T-helper 2 cell treated with Interferon-gamma antibody and Interleukin-4, amounts not matched to agents 5 μg/mL and 100 μg/mL, for 36 hours (primary cell): ENCODE results near the gene PPAT.
A peak's percentile ranks its signal among the peaks of the same experiment; 100 is the strongest.

Source experiments
- DNase-seq: peaks from one replicate; pipeline ENCODE4 v3.0.0; 2021; ENCODE audit warnings: low spot score
- H3K27ac Mint-ChIP-seq: one replicate; pipeline ENCODE4 v1.8.0; 2021; ENCODE audit warnings: mild to moderate bottlenecking, mixed read lengths
- H3K27me3 Mint-ChIP-seq: one replicate; pipeline ENCODE4 v1.8.0; 2021; ENCODE audit warnings: low read depth, mixed read lengths
- H3K36me3 Mint-ChIP-seq: one replicate; pipeline ENCODE4 v1.8.0; 2021; ENCODE audit warnings: low read depth, mixed read lengths
- H3K4me1 Mint-ChIP-seq: one replicate; pipeline ENCODE4 v1.8.0; 2021; ENCODE audit warnings: low read depth, mixed read lengths
- H3K4me3 Mint-ChIP-seq: one replicate; pipeline ENCODE4 v1.8.0; 2022; ENCODE audit warnings: mild to moderate bottlenecking, moderate library complexity, mixed read lengths
- H3K9me3 Mint-ChIP-seq: one replicate; pipeline ENCODE4 v1.8.0; 2021; ENCODE audit warnings: mixed read lengths

PPAT gene

GRCh38 chr4:56424176-56424575 lies 11.2 kb downstream of the PPAT start:
- peaks cover 7% of the 10 kb centered on the region for H3K36me3 Mint-ChIP-seq
- peaks cover 12% of the 10 kb centered on the region for H3K4me1 Mint-ChIP-seq
- no peak for DNase-seq

DNA sequence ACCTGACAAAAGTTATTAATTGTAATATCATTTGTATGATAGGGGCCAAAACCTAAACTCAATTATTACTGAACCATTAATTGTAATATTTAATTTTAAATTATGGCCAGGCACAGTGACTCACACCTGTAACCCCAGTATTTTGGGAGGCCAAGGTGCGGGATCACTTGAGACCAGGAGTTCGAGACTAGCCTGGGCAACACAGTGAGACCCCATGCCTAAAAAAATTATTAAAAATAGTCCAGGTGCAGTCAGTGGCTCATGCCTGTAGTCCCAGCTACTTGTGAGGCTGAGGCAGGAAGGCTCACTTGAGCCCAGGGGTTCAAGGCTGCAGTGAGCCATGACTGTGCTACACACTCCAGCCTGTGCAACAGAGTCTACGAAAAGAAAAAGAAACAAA lies 18.0 kb downstream of the PPAT start:
- Mint-ChIP-seq H3K27me3 (no peaks in the 10 kb centered on the region), H3K36me3 (no peaks in the 10 kb centered on the region), H3K9me3 (no peaks in the 10 kb centered on the region), H3K4me3 (no peak overlapping the region), H3K4me1 (peaks cover 5% of the 10 kb centered on the region), H3K27ac (no peak overlapping the region)
- no peak for DNase-seq

More at GRCh38 chr4:56424176-56424575, 11.2 kb downstream of the PPAT start:
- Mint-ChIP-seq H3K27ac (no peak overlapping the region), H3K4me3 (no peak overlapping the region), H3K27me3 (no peaks in the 10 kb centered on the region), H3K9me3 (peaks cover 4% of the 10 kb centered on the region)

DNA sequence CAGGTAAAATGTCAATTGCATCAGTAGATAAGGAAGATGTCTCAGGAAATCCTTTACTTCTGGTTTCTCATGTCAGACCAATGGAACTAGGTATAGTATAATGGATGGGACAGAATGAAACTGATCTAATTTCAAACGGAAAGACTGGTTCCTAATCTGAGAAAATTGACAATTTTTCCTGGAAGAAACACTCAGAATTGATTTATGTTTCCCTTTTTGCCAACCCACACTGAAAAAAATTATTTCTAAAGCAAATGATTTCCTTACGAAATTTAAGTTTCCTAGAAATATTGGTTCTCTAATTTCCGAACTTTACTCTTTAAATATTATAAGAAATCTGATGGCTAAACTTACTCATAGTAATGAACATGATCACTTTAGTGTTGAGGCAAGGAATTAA lies 19.1 kb downstream of the PPAT start:
- no peak overlapping the region for H3K4me3 Mint-ChIP-seq
- peaks cover 8% of the 10 kb centered on the region for H3K4me1 Mint-ChIP-seq
- no peaks in the 10 kb centered on the region for H3K27me3 Mint-ChIP-seq
- no peaks in the 10 kb centered on the region for H3K9me3 Mint-ChIP-seq
- DNase-seq = no peak
- no peak overlapping the region for H3K27ac Mint-ChIP-seq
- H3K36me3 Mint-ChIP-seq = no peaks in the 10 kb centered on the region

DNA sequence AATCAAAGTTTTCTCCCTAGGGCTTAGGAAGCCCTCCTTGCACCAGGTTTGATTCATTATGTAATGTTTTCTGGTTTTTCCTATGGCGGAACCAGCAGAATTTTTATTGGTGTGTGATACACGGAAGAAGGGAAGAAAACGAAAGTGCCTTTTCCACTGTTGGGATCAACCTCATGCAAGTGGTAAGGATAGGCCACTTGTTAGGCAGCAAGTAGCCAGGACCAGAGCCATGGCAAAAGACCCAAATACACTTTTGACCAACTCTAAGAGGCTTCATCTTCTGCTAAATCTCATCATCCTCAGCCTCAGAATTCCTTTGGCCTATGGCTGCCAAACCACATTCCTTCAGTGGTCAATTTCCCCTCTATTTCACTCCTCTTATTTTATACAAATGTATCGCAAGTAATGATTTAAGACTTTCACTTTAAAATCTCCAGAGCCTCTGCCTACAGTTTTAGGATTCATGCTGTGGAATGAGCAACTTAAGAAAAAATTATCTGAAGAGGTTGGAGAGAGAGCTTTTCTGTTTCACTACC lies 21.2 kb downstream of the PPAT start:
- H3K27me3 Mint-ChIP-seq = no peaks in the 10 kb centered on the region
- H3K4me3 Mint-ChIP-seq = no peak overlapping the region
- peaks cover 19% of the 10 kb centered on the region for H3K4me1 Mint-ChIP-seq
- no peaks in the 10 kb centered on the region for H3K36me3 Mint-ChIP-seq
- no peak overlapping the region for H3K27ac Mint-ChIP-seq
- no peak for DNase-seq
- H3K9me3 Mint-ChIP-seq = no peaks in the 10 kb centered on the region

DNA sequence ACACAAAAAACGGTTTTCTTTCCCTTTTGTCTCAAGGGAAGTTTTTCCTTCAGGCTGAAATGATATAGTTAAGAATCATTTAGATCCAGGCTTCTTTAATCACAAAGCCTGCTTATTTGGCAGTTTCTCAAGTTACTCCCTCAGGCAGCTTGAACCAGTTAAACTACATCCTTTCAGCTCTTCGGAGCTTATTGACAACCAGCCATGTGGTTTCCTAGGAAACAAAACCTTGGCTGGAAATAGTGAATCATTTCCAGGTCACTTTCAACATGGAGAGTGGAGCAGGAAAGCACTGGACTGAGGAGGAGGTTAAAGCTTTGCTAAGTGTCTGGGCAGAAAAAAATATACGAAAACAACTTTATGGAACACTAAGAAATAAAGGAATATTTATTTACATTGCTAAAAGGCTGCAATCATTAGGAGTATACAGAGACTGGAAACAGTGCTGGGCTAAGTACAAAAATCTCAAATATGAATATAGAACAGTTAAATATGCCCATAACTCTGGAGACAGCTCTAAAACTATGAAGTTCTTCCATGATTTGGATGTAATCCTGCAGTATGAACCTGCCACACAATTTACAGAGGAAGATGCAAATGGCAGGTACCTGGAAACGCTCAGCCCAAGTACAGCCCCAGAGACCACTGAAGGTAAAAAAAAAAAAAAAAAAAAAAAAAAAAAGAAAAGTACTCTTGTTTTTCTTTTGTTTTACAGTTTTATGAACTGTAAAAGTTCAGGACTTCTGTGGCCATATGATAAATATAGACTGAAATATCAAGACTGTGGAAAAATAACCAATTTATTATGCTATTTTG lies 25.0 kb downstream of the PPAT start:
- DNase-seq = peak; percentile 28

DNA sequence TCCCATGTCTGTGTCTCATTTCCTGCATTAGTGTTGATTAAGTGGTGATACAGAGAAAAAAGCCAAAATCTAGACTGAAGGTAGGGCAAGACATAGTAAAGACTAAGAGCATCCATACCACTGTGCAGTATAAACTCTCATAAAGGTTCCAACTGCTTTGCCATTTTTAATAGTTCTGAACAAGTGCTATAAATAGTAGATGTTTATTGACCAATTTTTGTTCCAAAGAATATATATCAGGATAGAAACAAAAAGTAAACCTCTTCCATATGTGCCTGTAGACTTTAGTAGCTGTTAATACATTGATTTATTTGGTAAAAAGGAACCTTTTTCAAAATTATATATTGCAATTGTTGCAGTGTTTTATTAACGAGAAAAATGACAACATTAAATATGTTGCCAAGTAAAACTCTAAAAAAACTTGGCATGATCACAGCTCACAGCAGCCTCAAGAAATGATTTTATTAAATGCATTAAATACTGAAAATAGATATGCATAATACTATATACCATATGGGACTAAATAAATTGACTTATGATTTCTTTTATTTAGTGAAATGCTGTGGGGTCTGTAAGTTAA lies 25.8 kb downstream of the PPAT start:
- Mint-ChIP-seq H3K4me1 (peaks cover 19% of the 10 kb centered on the region), H3K4me3 (no peak overlapping the region), H3K27me3 (no peaks in the 10 kb centered on the region), H3K36me3 (peaks cover 12% of the 10 kb centered on the region), H3K27ac (no peak overlapping the region), H3K9me3 (no peaks in the 10 kb centered on the region)
- no peak for DNase-seq

More for the DNA sequence above, 25.0 kb downstream of the PPAT start:
- Mint-ChIP-seq H3K36me3 (peaks cover 12% of the 10 kb centered on the region), H3K9me3 (no peaks in the 10 kb centered on the region), H3K4me1 (peaks cover 19% of the 10 kb centered on the region), H3K4me3 (no peak overlapping the region), H3K27ac (no peak overlapping the region), H3K27me3 (no peaks in the 10 kb centered on the region)

DNA sequence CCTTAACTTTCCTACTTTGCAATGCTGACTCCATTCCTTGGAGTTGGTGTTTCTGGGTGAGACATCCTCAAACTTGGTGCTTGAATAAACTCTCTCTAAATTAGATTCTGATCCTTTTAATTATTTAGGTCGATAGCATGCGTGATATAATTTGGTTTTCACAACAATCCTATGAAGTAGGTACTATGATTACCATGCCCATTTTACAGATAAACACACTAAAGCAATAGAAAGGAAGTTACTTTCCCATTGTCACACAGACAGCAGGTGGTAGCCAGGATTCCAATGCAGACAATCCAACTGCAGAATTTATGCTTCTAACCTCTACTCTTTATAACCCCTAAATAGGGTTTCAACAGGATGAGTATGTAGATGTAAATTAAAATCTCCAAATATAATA lies 26.4 kb downstream of the PPAT start:
- Mint-ChIP-seq H3K36me3 (peaks cover 12% of the 10 kb centered on the region), H3K27me3 (no peaks in the 10 kb centered on the region), H3K9me3 (no peaks in the 10 kb centered on the region), H3K4me3 (no peak overlapping the region), H3K27ac (no peak overlapping the region), H3K4me1 (peaks cover 19% of the 10 kb centered on the region)
- DNase-seq = no peak

DNA sequence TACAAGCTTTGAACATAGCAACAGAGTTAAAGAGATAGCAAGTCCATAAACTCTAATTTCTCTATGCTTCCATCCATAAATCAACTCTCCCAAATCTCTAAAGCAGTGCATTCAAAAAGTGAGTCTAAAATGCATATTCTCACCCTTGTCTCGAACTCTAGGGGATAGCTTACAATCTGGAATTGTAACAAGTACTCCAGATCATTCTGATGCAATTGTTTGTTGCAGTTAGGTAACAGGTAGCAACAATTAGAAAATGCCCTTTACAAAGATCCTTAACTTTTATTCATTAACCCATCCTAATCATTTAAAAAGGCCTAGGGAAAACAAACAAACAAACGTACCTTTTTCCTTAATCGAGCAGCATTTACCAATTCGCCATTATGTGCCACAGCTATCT lies 29.3 kb downstream of the PPAT start:
- H3K4me1 Mint-ChIP-seq = peaks cover 16% of the 10 kb centered on the region
- H3K36me3 Mint-ChIP-seq = peaks cover 14% of the 10 kb centered on the region
- H3K27ac Mint-ChIP-seq = no peak overlapping the region
- no peak overlapping the region for H3K4me3 Mint-ChIP-seq
- no peak for DNase-seq
- H3K27me3 Mint-ChIP-seq = no peaks in the 10 kb centered on the region
- no peaks in the 10 kb centered on the region for H3K9me3 Mint-ChIP-seq

- H3K27me3 Mint-ChIP-seq = no peaks in the 10 kb centered on the region
- H3K36me3 Mint-ChIP-seq = peaks cover 19% of the 10 kb centered on the region
- DNase-seq = no peak
- no peaks in the 10 kb centered on the region for H3K9me3 Mint-ChIP-seq
- peaks cover 9% of the 10 kb centered on the region for H3K4me1 Mint-ChIP-seq
- H3K4me3 Mint-ChIP-seq = no peak overlapping the region
- H3K27ac Mint-ChIP-seq = no peak overlapping the region
Observed at GRCh38 chr4:56405016-56405415, 30.4 kb downstream of the PPAT start.

DNA sequence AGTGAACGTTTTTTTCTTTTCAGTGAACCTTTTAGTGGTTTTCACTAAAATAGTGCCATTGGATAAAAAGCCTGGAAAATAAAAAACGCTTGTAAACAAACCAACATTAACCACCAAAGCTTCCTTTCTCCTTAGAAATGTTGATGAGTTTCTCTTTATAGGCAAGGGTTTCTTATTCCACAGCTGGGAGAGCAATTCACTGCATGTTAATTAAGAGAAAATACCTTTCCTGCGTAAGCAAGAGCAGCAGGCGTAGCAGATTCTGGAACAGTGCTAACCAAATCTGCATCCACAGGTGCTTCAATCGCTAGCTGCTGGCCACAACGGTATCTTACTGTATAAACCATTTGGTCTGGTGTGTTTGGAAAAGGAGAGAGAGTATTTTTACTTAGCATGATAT lies 34.9 kb downstream of the PPAT start:
- no peak for DNase-seq
- Mint-ChIP-seq H3K4me3 (no peak overlapping the region), H3K4me1 (no peaks in the 10 kb centered on the region), H3K27me3 (no peaks in the 10 kb centered on the region), H3K9me3 (no peaks in the 10 kb centered on the region), H3K27ac (no peak overlapping the region), H3K36me3 (peaks cover 16% of the 10 kb centered on the region)

- Mint-ChIP-seq H3K9me3 (no peaks in the 10 kb centered on the region), H3K4me3 (no peak overlapping the region), H3K4me1 (peaks cover 19% of the 10 kb centered on the region), H3K36me3 (peaks cover 11% of the 10 kb centered on the region), H3K27me3 (no peaks in the 10 kb centered on the region), H3K27ac (no peak overlapping the region)
- DNase-seq = no peak
Observed at GRCh38 chr4:56391270-56391669, 44.1 kb downstream of the PPAT start.

DNA sequence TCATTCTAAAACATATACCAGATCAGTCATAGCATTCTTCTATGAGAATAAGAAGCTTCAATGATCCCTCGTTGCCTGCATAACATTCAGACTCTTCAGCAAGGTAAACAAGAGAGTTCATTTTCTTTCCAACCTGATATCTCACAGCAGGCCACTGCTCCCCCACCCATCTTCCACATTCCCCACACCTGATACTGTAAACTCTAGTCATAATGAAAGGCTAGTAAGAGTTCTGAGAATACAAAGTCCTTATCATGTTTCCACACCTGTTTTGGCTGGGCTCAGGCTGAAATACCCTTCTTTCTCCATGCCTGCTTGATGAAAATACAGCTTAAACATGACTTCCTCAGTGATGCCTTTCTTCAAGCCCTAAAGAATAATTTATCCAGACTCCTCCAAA lies 45.9 kb downstream of the PPAT start:
- H3K4me1 Mint-ChIP-seq = peaks cover 19% of the 10 kb centered on the region
- peaks cover 5% of the 10 kb centered on the region for H3K36me3 Mint-ChIP-seq
- H3K4me3 Mint-ChIP-seq = peak overlapping the region; percentile 20
- H3K27me3 Mint-ChIP-seq = no peaks in the 10 kb centered on the region
- H3K27ac Mint-ChIP-seq = peak overlapping the region; percentile 62
- no peak for DNase-seq
- H3K9me3 Mint-ChIP-seq = no peaks in the 10 kb centered on the region

GRCh38 chr4:56388306-56388705 lies 47.1 kb downstream of the PPAT start:
- no peaks in the 10 kb centered on the region for H3K9me3 Mint-ChIP-seq
- H3K27ac Mint-ChIP-seq = peak overlapping the region; percentile 100
- no peaks in the 10 kb centered on the region for H3K27me3 Mint-ChIP-seq
- H3K4me1 Mint-ChIP-seq = peaks cover 22% of the 10 kb centered on the region
- peak overlapping the region; percentile 98 for H3K4me3 Mint-ChIP-seq
- DNase-seq = no peak
- H3K36me3 Mint-ChIP-seq = peaks cover 5% of the 10 kb centered on the region
